Gastroesophageal sphincter (tissue), 4 donors: ENCODE measurements around the gene DOP1B. TPM values are rescaled to one million over a fixed set of nuclear protein-coding genes. Genes with fewer than 3 reads are reported as not detected.

Source experiments
- ATAC-seq: fragments of 150-250 bp; one replicate; pipeline ENCODE4 v1.9.1; 2016; ENCODE audit warnings: mild to moderate bottlenecking, moderate library complexity
- H3K27ac ChIP-seq, 4 donors: fragments of 200-600 bp; sonication (generic) in 3 of 4; 1 replicate in 3 of 4; 2 replicates in 1 of 4; pipeline ENCODE4 v1.5.1; 2016 to 2019
- H3K27me3 ChIP-seq: fragments of 200-600 bp; sonication (generic); one replicate; pipeline ENCODE4 v1.5.1; 2019
- H3K36me3 ChIP-seq, 2 donors: fragments of 200-600 bp; sonication (generic); one replicate each; pipeline ENCODE4 v1.5.1; 2019; ENCODE audit warnings: control low read depth in 1 of 2
- H3K4me1 ChIP-seq, 3 donors: fragments of 200-600 bp; sonication (generic); 1 replicate in 2 of 3; 2 replicates in 1 of 3; pipeline ENCODE4 v1.5.1; 2016 to 2019; ENCODE audit warnings: control low read depth in 2 of 3
- H3K4me3 ChIP-seq, 2 donors: fragments of 200-600 bp; sonication (generic); one replicate each; pipeline ENCODE4 v1.5.1; 2019; ENCODE audit warnings: mild to moderate bottlenecking in 1 of 2, moderate library complexity in 1 of 2
- H3K9me3 ChIP-seq, 3 donors: fragments of 200-600 bp; sonication (generic); one replicate each; pipeline ENCODE4 v1.5.1; 2017 to 2019; ENCODE audit warnings: control low read depth in 2 of 3
- EP300 ChIP-seq: sonication (generic); formaldehyde crosslinking; IDR thresholded peaks from one replicate; pipeline ENCODE4 v1.6.1; 2017; ENCODE audit warnings: antibody characterized with exemption, mild to moderate bottlenecking
- POLR2A ChIP-seq, 2 donors: fragments of 450-650 bp; IDR thresholded peaks; one replicate each; pipeline ENCODE4 v1.6.1; 2017; ENCODE audit warnings: antibody characterized with exemption in 2 of 2, mild to moderate bottlenecking in 2 of 2, moderate library complexity in 1 of 2
- POLR2AphosphoS5 ChIP-seq: sonication (generic); formaldehyde crosslinking; IDR thresholded peaks from one replicate; pipeline ENCODE4 v1.6.1; 2017; ENCODE audit warnings: antibody characterized with exemption
- WGBS, 2 donors: methylation state at CpG; one replicate each; pipeline ENCODE4 v1.1.5; 2018; ENCODE audit warnings: low coverage in 1 of 2; 5-methylcytosine and 5-hydroxymethylcytosine counted together
- total RNA-seq, 4 donors: library from RNA; depleted of rRNA; stranded (reverse); fragments of >200 nt; gene quantifications; one replicate each; pipeline ENCODE4 v1.1.0, GENCODE V29; 2016
- TF ChIP-seq, protein P1 (sequence below), 4 experiments: fragments of 200-600 bp in 2 of 4; fragments of 450-650 bp in 2 of 4; sonication (generic) in 1 of 4; IDR thresholded peaks; one replicate each; pipeline ENCODE4 v1.5.1; 2017 to 2019; ENCODE audit warnings: antibody characterized with exemption in 4 of 4, mild to moderate bottlenecking in 2 of 4, moderate library complexity in 2 of 4

Gene DOP1B
- total RNA-seq, 4 donors from 2014 or later, result 7.2 to 12.0 (median 10.4) TPM

DNA sequence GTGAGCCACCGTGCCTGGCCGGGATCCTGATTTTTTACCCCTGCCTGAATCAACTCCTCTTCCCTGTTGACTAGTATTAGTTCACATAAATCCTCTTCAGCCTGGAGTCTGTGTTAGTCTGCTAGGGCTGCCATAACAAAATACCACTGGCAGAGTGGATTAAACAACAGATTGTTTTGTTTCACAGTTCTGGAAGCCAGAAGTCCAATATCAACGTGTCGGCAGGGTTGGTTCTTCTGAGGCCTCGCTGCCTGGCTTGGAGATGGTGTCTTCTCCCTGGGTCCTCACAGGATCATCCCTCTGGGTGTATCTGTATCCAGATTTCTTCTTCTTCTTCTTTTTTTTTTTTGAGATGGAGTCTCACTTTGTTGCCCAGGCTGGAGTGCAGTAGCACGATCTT lies 18.2 kb downstream of the DOP1B start:
- TF ChIP-seq EP300 (no peak), POLR2AphosphoS5 (no peak), POLR2A (IDR thresholded peaks at IDR 0.05) (no peak)
- TF ChIP-seq, protein P1, sequence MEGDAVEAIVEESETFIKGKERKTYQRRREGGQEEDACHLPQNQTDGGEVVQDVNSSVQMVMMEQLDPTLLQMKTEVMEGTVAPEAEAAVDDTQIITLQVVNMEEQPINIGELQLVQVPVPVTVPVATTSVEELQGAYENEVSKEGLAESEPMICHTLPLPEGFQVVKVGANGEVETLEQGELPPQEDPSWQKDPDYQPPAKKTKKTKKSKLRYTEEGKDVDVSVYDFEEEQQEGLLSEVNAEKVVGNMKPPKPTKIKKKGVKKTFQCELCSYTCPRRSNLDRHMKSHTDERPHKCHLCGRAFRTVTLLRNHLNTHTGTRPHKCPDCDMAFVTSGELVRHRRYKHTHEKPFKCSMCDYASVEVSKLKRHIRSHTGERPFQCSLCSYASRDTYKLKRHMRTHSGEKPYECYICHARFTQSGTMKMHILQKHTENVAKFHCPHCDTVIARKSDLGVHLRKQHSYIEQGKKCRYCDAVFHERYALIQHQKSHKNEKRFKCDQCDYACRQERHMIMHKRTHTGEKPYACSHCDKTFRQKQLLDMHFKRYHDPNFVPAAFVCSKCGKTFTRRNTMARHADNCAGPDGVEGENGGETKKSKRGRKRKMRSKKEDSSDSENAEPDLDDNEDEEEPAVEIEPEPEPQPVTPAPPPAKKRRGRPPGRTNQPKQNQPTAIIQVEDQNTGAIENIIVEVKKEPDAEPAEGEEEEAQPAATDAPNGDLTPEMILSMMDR (IDR thresholded peaks at IDR 0.05), result no peak
- ATAC-seq, result no peak
- no peaks in the 10 kb centered on the region for H3K9me3 ChIP-seq
- peaks cover 0 to 14% of the 10 kb centered on the region in 2 donors for H3K36me3 ChIP-seq
- no peaks in the 10 kb centered on the region for H3K27me3 ChIP-seq
- 96% methylated on average over 5 of the region's 6 CpGs; no CpG with 5 or more reads in 1 of the 2 donors for WGBS, 2 donors
- H3K4me3 ChIP-seq, result no peak overlapping the region
- no peak overlapping the region for H3K27ac ChIP-seq
- H3K4me1 ChIP-seq, result no peaks in the 10 kb centered on the region

DNA sequence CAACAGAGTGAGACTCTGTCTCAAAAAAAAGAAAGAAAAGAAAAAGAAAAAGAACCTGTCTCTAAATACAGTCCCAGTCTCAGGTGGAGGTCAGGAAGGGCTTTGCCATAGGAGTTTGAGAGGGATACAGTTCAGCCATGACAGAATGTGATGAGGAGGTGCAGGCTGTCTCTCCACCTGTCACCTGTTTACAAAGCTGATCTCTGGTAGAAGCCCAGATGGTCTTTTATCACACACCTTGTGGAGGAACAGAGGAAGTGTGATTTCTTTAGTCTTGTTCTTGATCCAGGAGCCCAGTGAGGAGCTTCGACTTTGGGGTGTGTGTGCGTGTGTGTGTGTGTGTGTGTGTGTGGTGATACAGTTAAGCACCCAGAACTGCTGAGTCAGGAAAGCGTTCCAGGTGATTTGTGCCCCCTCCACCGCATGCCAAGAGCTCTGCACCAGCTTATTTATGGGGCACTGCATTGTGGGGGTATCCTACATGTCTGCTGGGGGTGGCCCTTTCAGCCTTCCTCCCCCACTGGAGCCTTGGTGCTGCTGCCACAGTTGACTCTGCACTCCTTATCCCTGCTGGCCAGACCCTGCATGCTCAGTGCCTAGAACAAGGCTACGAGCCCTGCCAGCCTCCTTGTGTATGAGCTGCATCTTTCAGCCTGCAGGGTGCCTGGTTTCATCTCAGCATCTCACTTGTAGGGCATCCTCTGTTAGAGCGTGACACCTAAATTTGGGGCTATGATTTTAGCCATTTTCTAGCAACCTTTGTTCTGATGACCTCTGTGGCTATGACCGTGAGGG lies 19.3 kb downstream of the DOP1B start:
- Histone ChIP-seq H3K36me3 (peaks cover 0 to 10% of the 10 kb centered on the region in 2 donors), H3K9me3 (no peaks in the 10 kb centered on the region), H3K27ac (no peak overlapping the region), H3K27me3 (no peaks in the 10 kb centered on the region), H3K4me3 (no peak overlapping the region), H3K4me1 (no peaks in the 10 kb centered on the region)
- TF ChIP-seq POLR2AphosphoS5, result no peak
- no peak for TF ChIP-seq POLR2A (IDR thresholded peaks at IDR 0.05)
- TF ChIP-seq, protein P1 (IDR thresholded peaks at IDR 0.05), result no peak
- no peak for TF ChIP-seq EP300
- 100% methylated on average over 1 of the region's 7 CpGs; no CpG with 5 or more reads in 1 of the 2 donors for WGBS, 2 donors
- no peak for ATAC-seq

DNA sequence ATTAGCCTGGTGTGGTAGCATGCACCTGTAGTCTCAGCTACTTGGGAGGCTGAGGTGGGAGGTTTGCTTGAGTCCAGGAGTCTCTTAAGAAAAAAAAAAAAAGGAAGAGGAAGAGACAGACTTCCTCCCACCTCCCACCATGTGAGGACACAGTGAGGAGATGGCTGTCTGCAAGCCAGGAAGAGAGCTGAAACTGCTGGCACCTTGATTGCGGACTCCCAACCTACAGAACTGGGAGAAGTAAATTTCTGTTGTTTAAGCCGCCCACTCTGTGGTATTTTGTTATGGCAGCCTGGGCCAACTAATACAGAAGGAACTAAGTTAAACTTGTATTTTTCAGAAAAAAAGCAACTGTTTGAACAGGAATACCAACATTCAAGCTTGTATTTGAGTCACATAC lies 21.7 kb downstream of the DOP1B start:
- H3K9me3 ChIP-seq, result no peaks in the 10 kb centered on the region
- peaks cover 0 to 10% of the 10 kb centered on the region in 2 donors for H3K36me3 ChIP-seq
- H3K4me1 ChIP-seq, result no peaks in the 10 kb centered on the region
- TF ChIP-seq EP300 (no peak), POLR2A (IDR thresholded peaks at IDR 0.05) (no peak), POLR2AphosphoS5 (no peak)
- TF ChIP-seq, protein P1 (IDR thresholded peaks at IDR 0.05), result no peak
- no peaks in the 10 kb centered on the region for H3K27me3 ChIP-seq
- no peak overlapping the region for H3K27ac ChIP-seq
- no peak overlapping the region for H3K4me3 ChIP-seq
- WGBS, 2 donors, result 86 to 100% methylated on average over 2 of the region's 2 CpGs
- no peak for ATAC-seq

DNA sequence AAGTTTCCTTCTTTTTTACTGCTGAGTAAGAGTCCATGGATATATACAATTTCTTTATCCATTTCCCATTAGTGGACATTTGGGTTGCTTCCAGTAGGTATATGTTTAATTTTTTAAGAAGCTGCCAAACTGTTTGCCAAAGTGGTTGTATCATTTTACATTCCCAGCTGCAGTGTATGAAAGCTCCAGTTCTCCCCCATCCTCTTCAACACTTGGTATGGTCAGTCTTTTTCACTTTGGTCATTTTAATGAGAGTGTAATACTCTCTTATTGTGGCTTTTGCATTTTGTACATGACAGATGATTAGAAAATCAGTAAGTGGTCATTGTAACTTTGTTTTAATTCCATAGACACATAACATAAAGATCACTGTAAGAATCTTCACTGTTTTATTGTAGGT lies 22.5 kb downstream of the DOP1B start:
- H3K27ac ChIP-seq, result no peak overlapping the region
- no peak for ATAC-seq
- no peaks in the 10 kb centered on the region for H3K4me1 ChIP-seq
- H3K9me3 ChIP-seq, result no peaks in the 10 kb centered on the region
- no peaks in the 10 kb centered on the region for H3K27me3 ChIP-seq
- H3K36me3 ChIP-seq, result peaks cover 0 to 10% of the 10 kb centered on the region in 2 donors
- no peak overlapping the region for H3K4me3 ChIP-seq
- TF ChIP-seq POLR2A (IDR thresholded peaks at IDR 0.05) (no peak), POLR2AphosphoS5 (no peak), EP300 (no peak)
- TF ChIP-seq, protein P1 (IDR thresholded peaks at IDR 0.05), result no peak

DNA sequence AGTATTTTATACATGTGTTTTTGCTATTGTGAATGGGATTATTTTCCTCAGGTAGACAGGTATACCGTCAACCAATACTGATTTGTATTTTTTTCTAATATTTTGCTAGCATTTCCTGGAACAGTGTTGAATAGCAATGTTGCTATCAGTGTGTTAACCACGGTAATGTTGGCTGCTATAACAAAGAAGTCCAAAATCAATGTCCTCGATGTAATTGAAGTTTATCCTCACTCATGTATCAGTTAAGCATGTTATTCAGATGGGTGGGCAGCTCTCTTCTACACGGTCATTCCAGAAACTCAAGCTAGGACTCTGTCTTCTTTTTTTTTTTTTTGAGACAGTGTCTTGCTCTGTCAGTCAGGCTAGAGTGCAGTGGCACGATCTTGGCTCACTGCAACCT lies 24.3 kb downstream of the DOP1B start:
- no peaks in the 10 kb centered on the region for H3K9me3 ChIP-seq
- H3K36me3 ChIP-seq, result peaks cover 0 to 11% of the 10 kb centered on the region in 2 donors
- H3K4me3 ChIP-seq, result no peak overlapping the region
- no peak overlapping the region for H3K27ac ChIP-seq
- TF ChIP-seq EP300 (no peak), POLR2A (IDR thresholded peaks at IDR 0.05) (no peak), POLR2AphosphoS5 (no peak)
- TF ChIP-seq, protein P1 (IDR thresholded peaks at IDR 0.05), result no peak
- WGBS, 2 donors, result 88 to 96% methylated on average over 4 of the region's 5 CpGs
- H3K4me1 ChIP-seq, result no peaks in the 10 kb centered on the region
- ATAC-seq, result no peak
- H3K27me3 ChIP-seq, result no peaks in the 10 kb centered on the region
